SK-N-SH (cell line): ENCODE results near the gene EEF1E1. TPM values are rescaled to one million over a fixed set of nuclear protein-coding genes. Genes with fewer than 3 reads are reported as not detected.

Source experiments
- CTCF ChIA-PET: fragments of 300-600, 350-600 bp; formaldehyde crosslinking; extraction: SDS; loops from one replicate; lab custom pipeline; 2021; lab: Yijun Ruan, JAX
- POLR2A ChIA-PET: fragments of 350-600 bp; sonication (Branson Sonifier 250); formaldehyde crosslinking; extraction: SDS; loops from one replicate; lab custom pipeline; 2020; ENCODE audit warnings: antibody characterized with exemption, inconsistent platforms; lab: Yijun Ruan, JAX
- DNase-seq: peaks from one replicate; pipeline ENCODE4 v3.0.0; 2012
- H2AFZ ChIP-seq: fragments of 200-600 bp; sonication (generic); 2 replicates; pipeline ENCODE4 v1.8.1; 2016; ENCODE audit warnings: antibody characterized with exemption, mild to moderate bottlenecking, low read depth
- H3F3A ChIP-seq: fragments of 200-600 bp; sonication (generic); replicated peaks from 2 replicates; pipeline ENCODE3; 2016; ENCODE audit warnings: antibody characterized with exemption, mild to moderate bottlenecking; ENCODE audit not compliant: insufficient read depth
- H3K27ac ChIP-seq, 2 experiments: fragments of 200-500 bp in 1 of 2; fragments of 200-600 bp in 1 of 2; sonication (Bioruptor generic) in 1 of 2; sonication (generic), shearing (Covaris generic) in 1 of 2; 2 replicates each; pipeline versions ENCODE4 v1.5.1 to v1.6.1; 2014 to 2016; ENCODE audit warnings: low read depth in 2 of 2, inconsistent platforms in 1 of 2, low read length in 1 of 2, mild to moderate bottlenecking in 1 of 2, mixed read lengths in 1 of 2
- H3K27me3 ChIP-seq: fragments of 200-600 bp; sonication (generic), shearing (Covaris generic); 2 replicates; pipeline ENCODE4 v1.6.1; 2016; ENCODE audit warnings: mixed run types; ENCODE audit not compliant: insufficient read depth
- H3K36me3 ChIP-seq, 2 experiments: fragments of 200-500 bp in 1 of 2; fragments of 200-600 bp in 1 of 2; sonication (Bioruptor generic) in 1 of 2; sonication (generic) in 1 of 2; replicated peaks in 1 of 2; 2 replicates each; pipeline versions ENCODE3 to v1.5.1; 2014 to 2016; ENCODE audit warnings: low read length in 1 of 2, mild to moderate bottlenecking in 1 of 2; ENCODE audit not compliant: insufficient read depth in 2 of 2, control insufficient read depth in 1 of 2
- H3K4me1 ChIP-seq, 2 experiments: fragments of 200-500 bp in 1 of 2; fragments of 200-600 bp in 1 of 2; sonication (Bioruptor generic) in 1 of 2; sonication (generic), shearing (Covaris generic) in 1 of 2; 2 replicates each; pipeline versions ENCODE4 v1.5.1 to v1.6.1; 2014 to 2016; ENCODE audit warnings: low read depth in 1 of 2, low read length in 1 of 2, mixed run types in 1 of 2; ENCODE audit not compliant: insufficient read depth in 2 of 2, control insufficient read depth in 1 of 2
- H3K4me2 ChIP-seq: fragments of 200-600 bp; sonication (generic), shearing (Covaris generic); 2 replicates; pipeline ENCODE4 v1.6.1; 2017; ENCODE audit warnings: mixed run types
- H3K4me3 ChIP-seq, 2 experiments: fragments of 200-500 bp in 1 of 2; fragments of 200-600 bp in 1 of 2; sonication (Bioruptor generic) in 1 of 2; sonication (generic), shearing (Covaris generic) in 1 of 2; 2 replicates each; pipeline versions ENCODE4 v1.5.1 to v1.8.1; 2014 to 2016; ENCODE audit warnings: low read depth in 2 of 2, inconsistent platforms in 1 of 2, low read length in 1 of 2, mild to moderate bottlenecking in 1 of 2, mixed read lengths in 1 of 2, moderate library complexity in 1 of 2
- H3K79me2 ChIP-seq: fragments of 200-600 bp; sonication (generic); 2 replicates; pipeline ENCODE4 v1.8.1; 2017; ENCODE audit warnings: mild to moderate bottlenecking; ENCODE audit not compliant: insufficient read depth
- H3K9ac ChIP-seq: fragments of 200-600 bp; sonication (generic); 2 replicates; pipeline ENCODE4 v1.6.1; 2017; ENCODE audit warnings: mixed run types
- H3K9me2 ChIP-seq: fragments of 200-600 bp; sonication (generic); 2 replicates; pipeline ENCODE4 v1.6.1; 2017; ENCODE audit warnings: mixed run types
- H3K9me3 ChIP-seq: fragments of 200-600 bp; sonication (generic); 2 replicates; pipeline ENCODE4 v1.6.1; 2017; ENCODE audit warnings: mixed run types, mild to moderate bottlenecking, moderate library complexity
- H4K20me1 ChIP-seq: fragments of 200-600 bp; sonication (generic); 2 replicates; pipeline ENCODE4 v1.6.1; 2017; ENCODE audit warnings: mild to moderate bottlenecking, mixed run types; ENCODE audit not compliant: insufficient read depth
- EP300 ChIP-seq, 2 experiments: IDR thresholded peaks; 2 replicates each; pipeline versions ENCODE4 v1.4.0 to v1.6.1; 2012; ENCODE audit warnings: borderline replicate concordance in 1 of 2, low read depth in 1 of 2, low read length in 1 of 2
- EZH2phosphoT487 ChIP-seq: fragments of 200-600 bp; sonication (generic); IDR thresholded peaks from 2 replicates; pipeline ENCODE4 v1.6.1; 2017; ENCODE audit warnings: low read depth, mixed run types, mild to moderate bottlenecking, antibody characterized with exemption, moderate library complexity, borderline replicate concordance
- FOSL2 ChIP-seq: IDR thresholded peaks from 2 replicates; pipeline ENCODE4 v1.4.0; 2012; ENCODE audit warnings: low read depth, mild to moderate bottlenecking, moderate library complexity, borderline replicate concordance
- GABPA ChIP-seq: IDR thresholded peaks from 2 replicates; pipeline ENCODE4 v1.4.0; 2012; ENCODE audit warnings: low read depth, mild to moderate bottlenecking
- GATA2 ChIP-seq: sonication (generic); formaldehyde crosslinking; IDR thresholded peaks from 2 replicates; pipeline ENCODE4 v1.5.0; 2020; ENCODE audit warnings: mild to moderate bottlenecking, missing genetic modification reagents
- JUND ChIP-seq: IDR thresholded peaks from 2 replicates; pipeline ENCODE4 v1.4.0; 2012
- MAX ChIP-seq: IDR thresholded peaks from 2 replicates; pipeline ENCODE4 v1.4.0; 2012; ENCODE audit warnings: low read depth
- NFIC ChIP-seq: IDR thresholded peaks from 2 replicates; pipeline ENCODE4 v1.4.0; 2012; ENCODE audit warnings: borderline replicate concordance
- NRF1 ChIP-seq: IDR thresholded peaks from 2 replicates; pipeline ENCODE4 v1.6.1; 2012; ENCODE audit warnings: low read depth, mild to moderate bottlenecking, low read length
- POLR2AphosphoS5 ChIP-seq: IDR thresholded peaks from 2 replicates; pipeline ENCODE4 v1.6.1; 2012; ENCODE audit warnings: low read depth, low read length
- RCOR1 ChIP-seq: fragments of 150-350 bp; IDR thresholded peaks from 2 replicates; pipeline ENCODE4 v1.6.1; 2017; ENCODE audit warnings: antibody characterized with exemption, low read length
- RFX5 ChIP-seq: IDR thresholded peaks from 2 replicates; pipeline ENCODE4 v1.6.1; 2012; ENCODE audit warnings: mild to moderate bottlenecking, improper control_type of control experiment, low read length
- SIN3A ChIP-seq: IDR thresholded peaks from 2 replicates; pipeline ENCODE4 v1.6.1; 2012; ENCODE audit warnings: low read depth, mild to moderate bottlenecking, low read length, moderate library complexity, borderline replicate concordance
- TEAD4 ChIP-seq: IDR thresholded peaks from 2 replicates; pipeline ENCODE4 v1.4.0; 2012; ENCODE audit warnings: mild to moderate bottlenecking, borderline replicate concordance; ENCODE audit not compliant: insufficient read depth
- USF2 ChIP-seq: fragments of 150-350 bp; IDR thresholded peaks from 2 replicates; pipeline ENCODE4 v1.6.1; 2017; ENCODE audit warnings: antibody characterized with exemption, low read length, low read depth, borderline replicate concordance
- WGBS: methylation state at CpG from one replicate; pipeline ENCODE4 v1.1.6; 2017; ENCODE audit warnings: low lambda C conversion rate; 5-methylcytosine and 5-hydroxymethylcytosine counted together
- polyA plus RNA-seq, 3 experiments: library from polyadenylated mRNA; depleted of rRNA; stranded (reverse); fragments of >200 nt; gene quantifications; 2 replicates each; pipeline ENCODE4 v1.2.3, GENCODE V29; 2012
- TF ChIP-seq, protein P1 (sequence below): IDR thresholded peaks from 2 replicates; pipeline ENCODE4 v1.6.1; 2012; ENCODE audit warnings: mild to moderate bottlenecking, low read depth, low read length, moderate library complexity
- TF ChIP-seq, protein P2 (sequence below): fragments of 150-350 bp; IDR thresholded peaks from 2 replicates; pipeline ENCODE4 v1.6.1; 2016; ENCODE audit warnings: mild to moderate bottlenecking, low read depth, low read length

EEF1E1 gene
- polyA plus RNA-seq, 1 of the 3 experiments (the other 2 are of a cell fraction), result 60.8 TPM

DNA sequence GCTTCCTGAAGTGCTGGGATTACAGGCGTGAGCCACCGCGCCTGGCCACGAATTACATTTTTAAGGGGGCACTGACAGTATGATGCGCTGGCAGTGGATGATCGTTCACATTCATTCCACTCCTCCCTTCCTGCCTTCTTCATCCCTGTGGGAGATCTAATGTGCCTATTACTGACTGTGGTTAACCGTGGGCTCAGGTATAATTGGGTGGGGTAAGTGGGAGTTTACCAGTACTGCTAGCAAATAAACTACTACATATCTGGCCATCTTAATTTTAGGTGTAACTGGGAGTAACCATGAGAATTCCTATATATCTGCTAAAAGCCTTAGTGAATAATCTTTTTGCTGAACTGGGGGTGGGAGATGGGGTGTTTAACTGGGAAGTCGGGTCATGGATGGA is 31.6 kb downstream of the EEF1E1 start:
- no peak overlapping the region for H3K9ac ChIP-seq
- 58% methylated on average over 8 of the region's 8 CpGs for WGBS
- H2AFZ ChIP-seq, result no peak overlapping the region
- H3K27ac ChIP-seq, result no peak overlapping the region
- CTCF ChIA-PET, result interaction anchor here (0.6 to 0.8 kb wide), 2 partner anchors 270 to 389 kb away, joined by 3 read pairs; no protein-coding TSS in a partner anchor
- no peaks in the 10 kb centered on the region for H3K36me3 ChIP-seq
- TF ChIP-seq USF2 (no peak), FOSL2 (no peak), SIN3A (no peak), JUND (no peak), POLR2AphosphoS5 (no peak), TEAD4 (no peak), GATA2 (CRISPR knock-in tag) (no peak), NRF1 (no peak), GABPA (no peak), NFIC (no peak), RFX5 (no peak), EZH2phosphoT487 (no peak), RCOR1 (no peak), MAX (no peak), EP300 (IDR thresholded peaks at IDR 0.05; ENCODE audit: borderline replicate concordance in 1 of 2, low read depth in 1 of 2, low read length in 1 of 2) (no peak)
- TF ChIP-seq, protein P1, sequence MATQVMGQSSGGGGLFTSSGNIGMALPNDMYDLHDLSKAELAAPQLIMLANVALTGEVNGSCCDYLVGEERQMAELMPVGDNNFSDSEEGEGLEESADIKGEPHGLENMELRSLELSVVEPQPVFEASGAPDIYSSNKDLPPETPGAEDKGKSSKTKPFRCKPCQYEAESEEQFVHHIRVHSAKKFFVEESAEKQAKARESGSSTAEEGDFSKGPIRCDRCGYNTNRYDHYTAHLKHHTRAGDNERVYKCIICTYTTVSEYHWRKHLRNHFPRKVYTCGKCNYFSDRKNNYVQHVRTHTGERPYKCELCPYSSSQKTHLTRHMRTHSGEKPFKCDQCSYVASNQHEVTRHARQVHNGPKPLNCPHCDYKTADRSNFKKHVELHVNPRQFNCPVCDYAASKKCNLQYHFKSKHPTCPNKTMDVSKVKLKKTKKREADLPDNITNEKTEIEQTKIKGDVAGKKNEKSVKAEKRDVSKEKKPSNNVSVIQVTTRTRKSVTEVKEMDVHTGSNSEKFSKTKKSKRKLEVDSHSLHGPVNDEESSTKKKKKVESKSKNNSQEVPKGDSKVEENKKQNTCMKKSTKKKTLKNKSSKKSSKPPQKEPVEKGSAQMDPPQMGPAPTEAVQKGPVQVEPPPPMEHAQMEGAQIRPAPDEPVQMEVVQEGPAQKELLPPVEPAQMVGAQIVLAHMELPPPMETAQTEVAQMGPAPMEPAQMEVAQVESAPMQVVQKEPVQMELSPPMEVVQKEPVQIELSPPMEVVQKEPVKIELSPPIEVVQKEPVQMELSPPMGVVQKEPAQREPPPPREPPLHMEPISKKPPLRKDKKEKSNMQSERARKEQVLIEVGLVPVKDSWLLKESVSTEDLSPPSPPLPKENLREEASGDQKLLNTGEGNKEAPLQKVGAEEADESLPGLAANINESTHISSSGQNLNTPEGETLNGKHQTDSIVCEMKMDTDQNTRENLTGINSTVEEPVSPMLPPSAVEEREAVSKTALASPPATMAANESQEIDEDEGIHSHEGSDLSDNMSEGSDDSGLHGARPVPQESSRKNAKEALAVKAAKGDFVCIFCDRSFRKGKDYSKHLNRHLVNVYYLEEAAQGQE, result no peak
- TF ChIP-seq, protein P2, sequence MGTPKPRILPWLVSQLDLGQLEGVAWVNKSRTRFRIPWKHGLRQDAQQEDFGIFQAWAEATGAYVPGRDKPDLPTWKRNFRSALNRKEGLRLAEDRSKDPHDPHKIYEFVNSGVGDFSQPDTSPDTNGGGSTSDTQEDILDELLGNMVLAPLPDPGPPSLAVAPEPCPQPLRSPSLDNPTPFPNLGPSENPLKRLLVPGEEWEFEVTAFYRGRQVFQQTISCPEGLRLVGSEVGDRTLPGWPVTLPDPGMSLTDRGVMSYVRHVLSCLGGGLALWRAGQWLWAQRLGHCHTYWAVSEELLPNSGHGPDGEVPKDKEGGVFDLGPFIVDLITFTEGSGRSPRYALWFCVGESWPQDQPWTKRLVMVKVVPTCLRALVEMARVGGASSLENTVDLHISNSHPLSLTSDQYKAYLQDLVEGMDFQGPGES, result no peak
- TF ChIP-seq, all 33 proteins: peak for 0
- no peak for DNase-seq
- Histone ChIP-seq H3K27me3 (no peaks in the 10 kb centered on the region), H4K20me1 (no peaks in the 10 kb centered on the region), H3K4me3 (no peak overlapping the region), H3F3A (no peaks in the 10 kb centered on the region), H3K9me3 (no peaks in the 10 kb centered on the region), H3K9me2 (no peaks in the 10 kb centered on the region), H3K79me2 (no peaks in the 10 kb centered on the region), H3K4me2 (no peak overlapping the region), H3K4me1 (0 out of 4 replicates have a peak, but pooled peaks cover 0 to 4% of the 10 kb centered on the region in 2 experiments)
- POLR2A ChIA-PET, result no interaction called here
